Loucy (cell line): ENCODE data around the gene TSPEAR.

ENCODE experiments used
- H2AFZ ChIP-seq: fragments of 200-600 bp; sonication (generic); 2 replicates; pipeline ENCODE4 v1.6.0; 2016; ENCODE audit warnings: antibody characterized with exemption, mild to moderate bottlenecking, low read length, moderate library complexity
- H3F3A ChIP-seq: fragments of 200-600 bp; 2 replicates; pipeline ENCODE4 v1.6.0; 2016; ENCODE audit warnings: antibody characterized with exemption, low read depth, mild to moderate bottlenecking
- H3K27me3 ChIP-seq: fragments of 200-600 bp; sonication (generic); 2 replicates; pipeline ENCODE4 v1.6.1; 2014; ENCODE audit warnings: low read length, mild to moderate bottlenecking; ENCODE audit not compliant: insufficient read depth, poor library complexity, severe bottlenecking
- H3K36me3 ChIP-seq: fragments of 200-600 bp; sonication (generic); 2 replicates; pipeline ENCODE4 v1.6.1; 2016; ENCODE audit warnings: low read length; ENCODE audit not compliant: insufficient read depth
- H3K4me1 ChIP-seq: fragments of 200-600 bp; sonication (generic); 2 replicates; pipeline ENCODE4 v1.5.1; 2014; ENCODE audit warnings: low read length, mild to moderate bottlenecking; ENCODE audit not compliant: insufficient read depth, poor library complexity, severe bottlenecking
- H3K4me2 ChIP-seq: fragments of 200-600 bp; sonication (generic); 2 replicates; pipeline ENCODE4 v1.6.0; 2014; ENCODE audit warnings: antibody characterized with exemption, low read length, low read depth, mild to moderate bottlenecking; ENCODE audit not compliant: poor library complexity, severe bottlenecking
- H3K4me3 ChIP-seq: fragments of 200-600 bp; sonication (generic); 2 replicates; pipeline ENCODE4 v1.5.1; 2014; ENCODE audit warnings: low read length, mild to moderate bottlenecking, mixed read lengths; ENCODE audit not compliant: poor library complexity, severe bottlenecking
- H3K79me2 ChIP-seq: fragments of 200-600 bp; sonication (generic); 2 replicates; pipeline ENCODE4 v1.6.1; 2014; ENCODE audit warnings: low read length; ENCODE audit not compliant: insufficient read depth
- H3K9ac ChIP-seq: fragments of 200-600 bp; sonication (generic); 2 replicates; pipeline ENCODE4 v1.6.0; 2014; ENCODE audit warnings: mild to moderate bottlenecking, low read depth, low read length, moderate library complexity; ENCODE audit not compliant: poor library complexity, severe bottlenecking
- H3K9me2 ChIP-seq: fragments of 200-600 bp; sonication (generic); replicated peaks from 2 replicates; pipeline ENCODE4 v1.6.1; 2016; ENCODE audit warnings: low read depth, low read length, mixed read lengths
- H3K9me3 ChIP-seq: fragments of 200-600 bp; sonication (generic); 2 replicates; pipeline ENCODE4 v1.6.1; 2014; ENCODE audit warnings: mild to moderate bottlenecking, antibody characterized with exemption, low read length, low read depth; ENCODE audit not compliant: insufficient read depth
- H4K20me1 ChIP-seq: fragments of 200-600 bp; sonication (generic); 2 replicates; pipeline ENCODE4 v1.6.0; 2014; ENCODE audit warnings: antibody characterized with exemption, low read length, mild to moderate bottlenecking; ENCODE audit not compliant: insufficient read depth, poor library complexity, severe bottlenecking
- CTCF ChIP-seq: fragments of 200-600 bp; sonication (generic); conservative IDR thresholded peaks from 2 replicates; pipeline ENCODE4 v1.5.1; 2014; ENCODE audit warnings: mild to moderate bottlenecking, antibody characterized with exemption, low read length
- EZH2phosphoT487 ChIP-seq: fragments of 200-600 bp; IDR thresholded peaks from 2 replicates; pipeline ENCODE4 v1.6.1; 2018; ENCODE audit warnings: antibody characterized with exemption, mild to moderate bottlenecking, moderate library complexity, borderline replicate concordance

Gene TSPEAR

GRCh38 chr21:44670642-44671432 is 40.5 kb downstream of the TSPEAR start:
- no peaks in the 10 kb centered on the region for H3K79me2 ChIP-seq
- no peaks in the 10 kb centered on the region for H3K27me3 ChIP-seq
- H3K36me3 ChIP-seq: no peaks in the 10 kb centered on the region
- H4K20me1 ChIP-seq: no peaks in the 10 kb centered on the region
- no peak overlapping the region for H3K4me2 ChIP-seq
- H3K4me3 ChIP-seq: no peak overlapping the region
- TF ChIP-seq CTCF (no peak), EZH2phosphoT487 (no peak)
- H3F3A ChIP-seq: no peaks in the 10 kb centered on the region
- no peak overlapping the region for H3K9ac ChIP-seq
- H3K9me3 ChIP-seq: peaks cover 6% of the 10 kb centered on the region; the same call in 1 of the 2 replicates
- H3K9me2 ChIP-seq: no peaks in the 10 kb centered on the region
- no peak overlapping the region for H2AFZ ChIP-seq
- no peaks in the 10 kb centered on the region for H3K4me1 ChIP-seq

DNA sequence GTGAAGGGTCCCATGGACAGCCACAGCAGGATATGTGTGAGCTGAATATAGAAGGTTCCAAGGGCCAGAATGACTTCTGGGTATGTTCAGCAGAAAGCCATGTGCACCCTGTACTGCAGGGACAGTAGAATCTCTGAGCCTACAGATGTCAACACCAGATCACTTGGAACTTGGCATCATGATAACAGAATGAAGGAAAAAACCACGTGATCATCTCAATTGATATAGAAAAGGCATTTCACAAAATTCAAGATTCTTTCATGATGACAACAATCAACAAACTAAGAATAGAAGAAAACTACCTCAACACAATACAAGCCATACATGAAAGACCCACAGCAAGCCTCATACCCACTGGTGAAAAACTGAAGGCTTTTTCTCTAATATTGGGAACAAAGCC is 43.8 kb downstream of the TSPEAR start:
- H4K20me1 ChIP-seq: no peaks in the 10 kb centered on the region
- no peaks in the 10 kb centered on the region for H3K27me3 ChIP-seq
- peaks cover 9% of the 10 kb centered on the region; the same call in 1 of the 2 replicates for H3K9me3 ChIP-seq
- H3K9ac ChIP-seq: no peak overlapping the region
- TF ChIP-seq CTCF (no peak), EZH2phosphoT487 (no peak)
- no peak overlapping the region for H3K4me2 ChIP-seq
- H3K79me2 ChIP-seq: no peaks in the 10 kb centered on the region
- no peak overlapping the region for H2AFZ ChIP-seq
- H3K9me2 ChIP-seq: no peaks in the 10 kb centered on the region
- H3K4me1 ChIP-seq: no peaks in the 10 kb centered on the region
- H3K36me3 ChIP-seq: no peaks in the 10 kb centered on the region
- H3F3A ChIP-seq: no peaks in the 10 kb centered on the region
- H3K4me3 ChIP-seq: no peak overlapping the region

DNA sequence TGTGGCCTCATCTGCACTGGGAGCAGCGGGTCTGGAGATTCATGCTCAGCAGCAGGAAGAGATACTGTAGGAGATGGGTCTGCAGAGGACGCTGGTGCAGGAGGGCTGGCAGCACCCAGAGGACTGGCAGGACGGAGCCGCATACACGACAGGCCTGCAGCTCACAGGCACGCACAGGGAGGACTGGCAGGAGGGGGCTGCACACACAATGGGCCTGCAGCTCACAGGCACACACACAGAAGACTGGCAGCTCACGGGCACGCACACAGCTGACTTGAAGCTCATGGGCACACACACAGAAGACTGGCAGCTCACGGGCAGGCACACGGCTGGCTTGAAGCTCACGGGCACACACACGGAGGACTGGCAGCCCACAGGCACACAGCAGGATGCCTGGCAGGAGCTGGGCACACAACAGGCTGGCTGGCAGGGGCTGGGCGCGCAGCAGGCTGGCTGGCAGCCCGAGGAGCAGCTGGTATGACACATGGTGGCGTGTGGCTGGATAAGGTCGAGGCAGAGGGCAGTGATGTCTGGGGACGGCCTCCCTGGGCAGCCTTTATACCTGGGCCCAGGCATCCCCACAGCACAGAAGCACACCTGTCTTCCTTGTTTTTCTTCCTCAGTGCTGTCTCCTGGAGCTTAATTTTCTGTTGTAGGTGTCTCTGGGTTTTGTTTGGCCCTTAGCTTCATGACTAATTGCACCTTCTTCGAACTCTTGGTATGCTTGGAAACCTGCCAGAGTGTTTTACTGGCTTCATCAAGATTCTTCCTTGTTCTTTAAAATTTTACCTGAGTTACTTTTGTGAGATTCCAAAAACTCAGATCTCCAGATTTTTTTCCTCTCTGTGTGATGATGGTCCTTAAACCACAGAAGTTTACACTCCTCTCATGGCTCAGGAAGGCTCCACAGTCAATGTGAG is 44.7 kb downstream of the TSPEAR start, which contains the start of gene KRTAP12-2:
TSS of gene KRTAP12-2 (minus strand) at position 527 of the 920 bp plus-strand sequence. CDS start at position 486, 41 bp downstream.
- H3K9ac ChIP-seq: no peak within 1 kb of the TSS
- no peak within 1 kb of the TSS for H3K4me3 ChIP-seq
- TF ChIP-seq CTCF (no peak), EZH2phosphoT487 (no peak)
- no peaks in the 10 kb centered on the region for H3K79me2 ChIP-seq
- no peaks in the 10 kb centered on the region for H3K4me1 ChIP-seq
- H4K20me1 ChIP-seq: no peaks in the 10 kb centered on the region
- H3K27me3 ChIP-seq: no peaks in the 10 kb centered on the region
- no peaks in the 10 kb centered on the region for H3K9me2 ChIP-seq
- no peaks in the 10 kb centered on the region for H3F3A ChIP-seq
- no peaks in the 10 kb centered on the region for H3K36me3 ChIP-seq
- H3K9me3 ChIP-seq: peaks cover 5% of the 10 kb centered on the region; the same call in 1 of the 2 replicates
- H2AFZ ChIP-seq: no peak within 1 kb of the TSS
- no peak within 1 kb of the TSS for H3K4me2 ChIP-seq
